Tibial nerve (tissue), 4 donors: ENCODE data around the gene TUBGCP6. TPM values are rescaled to one million over a fixed set of nuclear protein-coding genes. Genes with fewer than 3 reads are reported as not detected.
A peak's percentile ranks its signal among the peaks of the same experiment; 100 is the strongest.

ENCODE experiments used
- DNase-seq, 2 donors: peaks; one replicate each; pipeline ENCODE4 v3.0.0-alpha.2; 2019; ENCODE audit warnings: low spot score in 2 of 2
- H3K27ac ChIP-seq, 4 donors: fragments of 200-600 bp; sonication (generic) in 3 of 4; one replicate each; pipeline ENCODE4 v1.5.1; 2017 to 2019; ENCODE audit warnings: mild to moderate bottlenecking in 1 of 4
- H3K27me3 ChIP-seq, 2 donors: fragments of 200-600 bp; sonication (generic) in 1 of 2; one replicate each; pipeline versions ENCODE4 v1.5.1 to v1.6.0; 2017 to 2019
- H3K36me3 ChIP-seq, 3 donors: fragments of 200-600 bp; sonication (generic); one replicate each; pipeline ENCODE4 v1.5.1; 2018 to 2019
- H3K4me1 ChIP-seq, 4 donors: fragments of 200-600 bp; sonication (generic) in 3 of 4; one replicate each; pipeline ENCODE4 v1.5.1; 2017 to 2019
- H3K4me3 ChIP-seq, 4 donors: fragments of 200-600 bp; sonication (generic) in 3 of 4; one replicate each; pipeline ENCODE4 v1.5.1; 2017 to 2019; ENCODE audit warnings: mild to moderate bottlenecking in 1 of 4, moderate library complexity in 1 of 4
- H3K9me3 ChIP-seq, 4 donors: fragments of 200-600 bp; sonication (generic) in 3 of 4; one replicate each; pipeline ENCODE4 v1.5.1; 2017 to 2019
- CTCF ChIP-seq, 5 experiments: fragments of 200-600 bp in 3 of 5; fragments of 450-650 bp in 2 of 5; sonication (generic) in 3 of 5; IDR thresholded peaks; one replicate each; pipeline ENCODE4 v1.5.1; 2016 to 2019; ENCODE audit warnings: antibody characterized with exemption in 5 of 5, mild to moderate bottlenecking in 3 of 5, moderate library complexity in 2 of 5
- EP300 ChIP-seq, 2 donors: sonication (generic); formaldehyde crosslinking; IDR thresholded peaks; one replicate each; pipeline ENCODE4 v1.6.1; 2017; ENCODE audit warnings: antibody characterized with exemption in 2 of 2, mild to moderate bottlenecking in 1 of 2
- POLR2A ChIP-seq, 2 donors: fragments of 450-650 bp; IDR thresholded peaks; one replicate each; pipeline ENCODE4 v1.6.1; 2017; ENCODE audit warnings: antibody characterized with exemption in 2 of 2, mild to moderate bottlenecking in 2 of 2, moderate library complexity in 2 of 2
- WGBS, 2 donors: methylation state at CpG; one replicate each; pipeline ENCODE4 v1.1.5; 2018; 5-methylcytosine and 5-hydroxymethylcytosine counted together
- total RNA-seq, 4 donors: library from RNA; depleted of rRNA; stranded (reverse); fragments of >200 nt; gene quantifications; one replicate each; pipeline ENCODE4 v1.1.0, GENCODE V29; 2016

The TUBGCP6 gene
- total RNA-seq, 4 donors from 2014 or later, result 72.2 to 127 (median 78.6) TPM

GRCh38 chr22:50270666-50271394, 26.0 kb upstream of the TUBGCP6 start:
- TF ChIP-seq EP300 (IDR thresholded peaks at IDR 0.05), result no peak
- TF ChIP-seq POLR2A (IDR thresholded peaks at IDR 0.05), result no peak
- TF ChIP-seq CTCF (IDR thresholded peaks at IDR 0.05), result no peak
- peaks cover 0 to 74% (median 44%) of the 10 kb centered on the region in 4 donors for H3K4me1 ChIP-seq
- peaks cover 0 to 10% (median 4%) of the 10 kb centered on the region in 3 donors for H3K36me3 ChIP-seq
- peak overlapping the region in 3 of 4 donors; percentile 41 to 85 (median 45) for H3K27ac ChIP-seq
- 2 to 3% methylated on average over 47 to 49 of the region's 53 CpGs for WGBS, 2 donors
- H3K4me3 ChIP-seq, result peak overlapping the region; percentile 41 to 66 (median 50)
- DNase-seq, result peak; percentile 46 to 48
- H3K27me3 ChIP-seq, result peaks cover 0 to 21% of the 10 kb centered on the region in 2 donors
- no peaks in the 10 kb centered on the region for H3K9me3 ChIP-seq

- Histone ChIP-seq H3K27me3 (peaks cover 0 to 21% of the 10 kb centered on the region in 2 donors), H3K4me1 (peaks cover 0 to 67% (median 44%) of the 10 kb centered on the region in 4 donors), H3K4me3 (peak within 1 kb of the TSS; percentile 41 to 66 (median 50)), H3K36me3 (peaks cover 0 to 3% (median 0%) of the 10 kb centered on the region in 3 donors), H3K9me3 (no peaks in the 10 kb centered on the region), H3K27ac (peak within 1 kb of the TSS in 3 of 4 donors; percentile 44 to 85 (median 45))
- 0% methylated on average over 14 to 30 of the region's 92 CpGs for WGBS, 2 donors
- TF ChIP-seq POLR2A (IDR thresholded peaks at IDR 0.05) (no peak), CTCF (IDR thresholded peaks at IDR 0.05) (no peak), EP300 (IDR thresholded peaks at IDR 0.05) (no peak)
- no peak for DNase-seq
Observed at GRCh38 chr22:50269970-50270665, 25.3 kb upstream of the TUBGCP6 start, which contains the start of gene MAPK11. Gene MAPK11, minus strand, starts transcription at chr22:50270380. Its CDS starts 88 bp downstream, at chr22:50270292.

GRCh38 chr22:50269573-50269969, 24.7 kb upstream of the TUBGCP6 start:
- DNase-seq, result no peak
- WGBS, 2 donors, result 11 to 12% methylated on average over 10 to 16 of the region's 18 CpGs
- no peak for TF ChIP-seq EP300 (IDR thresholded peaks at IDR 0.05)
- peak overlapping the region; percentile 27 to 66 (median 46) for H3K4me3 ChIP-seq
- H3K4me1 ChIP-seq, result peaks cover 0 to 62% (median 44%) of the 10 kb centered on the region in 4 donors
- H3K27me3 ChIP-seq, result peaks cover 0 to 21% of the 10 kb centered on the region in 2 donors
- H3K9me3 ChIP-seq, result no peaks in the 10 kb centered on the region
- H3K36me3 ChIP-seq, result no peaks in the 10 kb centered on the region
- peak overlapping the region in 3 of 4 donors; percentile 34 to 85 (median 44) for H3K27ac ChIP-seq

GRCh38 chr22:50268655-50269113, 23.9 kb upstream of the TUBGCP6 start:
- no peaks in the 10 kb centered on the region for H3K36me3 ChIP-seq
- peaks cover 0 to 57% (median 44%) of the 10 kb centered on the region in 4 donors for H3K4me1 ChIP-seq
- no peak for TF ChIP-seq EP300 (IDR thresholded peaks at IDR 0.05)
- TF ChIP-seq POLR2A (IDR thresholded peaks at IDR 0.05), result no peak
- no peak for TF ChIP-seq CTCF (IDR thresholded peaks at IDR 0.05)
- no peaks in the 10 kb centered on the region for H3K9me3 ChIP-seq
- no peak overlapping the region for H3K4me3 ChIP-seq
- DNase-seq, result no peak
- peak overlapping the region in 2 of 4 donors; percentile 56 to 85 for H3K27ac ChIP-seq
- H3K27me3 ChIP-seq, result peaks cover 0 to 23% of the 10 kb centered on the region in 2 donors
- WGBS, 2 donors, result 52 to 58% methylated on average over 6 to 9 of the region's 9 CpGs

- peaks cover 0 to 32% of the 10 kb centered on the region in 2 donors for H3K27me3 ChIP-seq
- no peaks in the 10 kb centered on the region for H3K9me3 ChIP-seq
- peak overlapping the region in 2 of 4 donors; percentile 22 to 49 for H3K4me3 ChIP-seq
- H3K36me3 ChIP-seq, result no peaks in the 10 kb centered on the region
- DNase-seq, result peak; percentile 39 to 48
- no peak for TF ChIP-seq POLR2A (IDR thresholded peaks at IDR 0.05)
- no peak for TF ChIP-seq EP300 (IDR thresholded peaks at IDR 0.05)
- TF ChIP-seq CTCF (IDR thresholded peaks at IDR 0.05), result peak in 4 of 5 experiments; percentile 9 to 34 (median 22)
- H3K27ac ChIP-seq, result peak overlapping the region in 2 of 4 donors; percentile 56 to 78
- 16 to 21% methylated on average over 25 to 51 of the region's 75 CpGs for WGBS, 2 donors
- peaks cover 0 to 62% (median 44%) of the 10 kb centered on the region in 4 donors for H3K4me1 ChIP-seq
Observed at GRCh38 chr22:50267591-50268390, 23.0 kb upstream of the TUBGCP6 start.
